Measurements from ENCODE around the gene CAPN14. TPM values are rescaled to one million over a fixed set of nuclear protein-coding genes. Genes with fewer than 3 reads are reported as not detected.
A peak's percentile ranks its signal among the peaks of the same experiment; 100 is the strongest.

Gene CAPN14, protein sequence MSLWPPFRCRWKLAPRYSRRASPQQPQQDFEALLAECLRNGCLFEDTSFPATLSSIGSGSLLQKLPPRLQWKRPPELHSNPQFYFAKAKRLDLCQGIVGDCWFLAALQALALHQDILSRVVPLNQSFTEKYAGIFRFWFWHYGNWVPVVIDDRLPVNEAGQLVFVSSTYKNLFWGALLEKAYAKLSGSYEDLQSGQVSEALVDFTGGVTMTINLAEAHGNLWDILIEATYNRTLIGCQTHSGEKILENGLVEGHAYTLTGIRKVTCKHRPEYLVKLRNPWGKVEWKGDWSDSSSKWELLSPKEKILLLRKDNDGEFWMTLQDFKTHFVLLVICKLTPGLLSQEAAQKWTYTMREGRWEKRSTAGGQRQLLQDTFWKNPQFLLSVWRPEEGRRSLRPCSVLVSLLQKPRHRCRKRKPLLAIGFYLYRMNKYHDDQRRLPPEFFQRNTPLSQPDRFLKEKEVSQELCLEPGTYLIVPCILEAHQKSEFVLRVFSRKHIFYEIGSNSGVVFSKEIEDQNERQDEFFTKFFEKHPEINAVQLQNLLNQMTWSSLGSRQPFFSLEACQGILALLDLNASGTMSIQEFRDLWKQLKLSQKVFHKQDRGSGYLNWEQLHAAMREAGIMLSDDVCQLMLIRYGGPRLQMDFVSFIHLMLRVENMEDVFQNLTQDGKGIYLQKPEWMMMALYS
- total RNA-seq (2014; rRNA removed; shearing (Covaris generic)): 0.11 and 0.17 TPM in 2 replicates

DNA sequence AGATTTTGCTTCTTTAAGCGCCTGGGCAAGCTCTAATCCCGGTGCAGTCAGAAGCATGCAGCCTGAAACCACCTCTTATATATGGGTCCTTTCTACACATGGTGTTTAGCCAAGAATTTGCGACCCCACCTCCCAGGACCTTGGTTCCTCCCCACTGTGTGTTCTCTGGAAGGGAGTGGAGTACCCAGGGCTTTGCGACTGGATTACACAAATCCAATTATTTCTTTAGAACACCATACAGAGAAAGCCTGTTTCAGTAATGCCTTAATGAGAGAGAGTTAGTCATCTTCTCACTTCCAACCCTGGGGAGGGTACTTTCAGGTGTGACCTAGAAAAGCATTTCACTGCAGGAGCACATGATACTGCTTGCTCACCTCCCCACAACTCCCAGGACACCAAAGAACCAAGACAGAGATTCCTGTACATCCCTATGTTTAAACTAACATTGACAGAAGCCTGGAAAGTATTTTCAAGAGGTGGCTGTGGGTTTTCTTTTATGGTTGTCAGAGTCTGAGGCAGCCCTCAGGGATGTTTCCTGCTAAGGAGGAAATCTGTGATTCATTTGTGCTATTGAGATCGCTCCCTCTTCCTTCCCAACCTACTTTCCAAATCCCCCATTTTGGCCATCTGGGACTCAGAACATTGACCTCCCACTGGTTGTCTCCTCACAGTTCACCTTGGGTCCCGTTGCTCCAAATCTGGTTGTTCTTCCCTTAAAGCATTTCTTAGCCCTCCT lies at the start of gene CAPN14:
CAPN14 (minus strand) TSS at position 51 of the 736 bp plus-strand sequence. CDS start 12,068 bp downstream, outside the sequence.
- H3K36me3 ChIP-seq (replicated peaks; ENCODE audit: control insufficient read depth, insufficient read depth, low read length): no peaks in the 10 kb centered on the region
- no peak for DNase-seq
- H3K4me3 ChIP-seq (ENCODE audit: insufficient read depth, low read depth, low read length): no peak within 1 kb of the TSS
- no peaks in the 10 kb centered on the region for H3K27me3 ChIP-seq (ENCODE audit: control insufficient read depth, insufficient read depth, low read length)

DNA sequence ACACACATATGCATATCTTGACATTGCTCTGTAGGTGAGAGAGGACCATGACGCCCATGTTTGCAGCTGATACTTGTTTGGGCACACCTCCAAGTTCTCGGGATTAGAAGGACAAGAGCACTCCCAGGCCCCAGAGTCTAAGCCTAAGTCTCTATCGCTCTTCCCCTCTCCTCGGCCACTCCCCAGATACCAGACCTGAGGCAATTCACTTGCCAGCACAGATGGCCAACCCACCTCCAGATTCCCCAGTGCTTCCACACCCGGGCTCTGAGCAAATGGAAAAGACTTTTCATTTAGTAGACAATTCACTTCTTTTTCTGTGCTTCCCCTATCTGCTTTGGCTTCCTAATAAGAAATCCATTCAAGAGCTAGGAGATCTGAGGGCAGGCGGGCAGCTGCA lies 49.5 kb upstream of the CAPN14 start:
- Histone ChIP-seq H3K27me3 (ENCODE audit: control insufficient read depth, insufficient read depth, low read length) (no peaks in the 10 kb centered on the region), H3K36me3 (replicated peaks; ENCODE audit: control insufficient read depth, insufficient read depth, low read length) (peaks cover 2% of the 10 kb centered on the region), H3K4me3 (ENCODE audit: insufficient read depth, low read depth, low read length) (no peak overlapping the region)
- DNase-seq: no peak

- Histone ChIP-seq H3K4me3 (ENCODE audit: insufficient read depth, low read depth, low read length) (no peak overlapping the region), H3K36me3 (replicated peaks; ENCODE audit: control insufficient read depth, insufficient read depth, low read length) (peaks cover 2% of the 10 kb centered on the region)
These were observed 47.9 kb upstream of the CAPN14 start for GRCh38 chr2:31265234-31265633.

GRCh38 chr2:31263636-31264190 lies 46.4 kb upstream of the CAPN14 start:
- no peak overlapping the region for H3K4me3 ChIP-seq (ENCODE audit: insufficient read depth, low read depth, low read length)
- DNase-seq: no peak
- no peaks in the 10 kb centered on the region for H3K27me3 ChIP-seq (ENCODE audit: control insufficient read depth, insufficient read depth, low read length)
- H3K36me3 ChIP-seq (replicated peaks; ENCODE audit: control insufficient read depth, insufficient read depth, low read length): peaks cover 2% of the 10 kb centered on the region

More at GRCh38 chr2:31265234-31265633, 47.9 kb upstream of the CAPN14 start:
- no peak for DNase-seq
- no peaks in the 10 kb centered on the region for H3K27me3 ChIP-seq (ENCODE audit: control insufficient read depth, insufficient read depth, low read length)

DNA sequence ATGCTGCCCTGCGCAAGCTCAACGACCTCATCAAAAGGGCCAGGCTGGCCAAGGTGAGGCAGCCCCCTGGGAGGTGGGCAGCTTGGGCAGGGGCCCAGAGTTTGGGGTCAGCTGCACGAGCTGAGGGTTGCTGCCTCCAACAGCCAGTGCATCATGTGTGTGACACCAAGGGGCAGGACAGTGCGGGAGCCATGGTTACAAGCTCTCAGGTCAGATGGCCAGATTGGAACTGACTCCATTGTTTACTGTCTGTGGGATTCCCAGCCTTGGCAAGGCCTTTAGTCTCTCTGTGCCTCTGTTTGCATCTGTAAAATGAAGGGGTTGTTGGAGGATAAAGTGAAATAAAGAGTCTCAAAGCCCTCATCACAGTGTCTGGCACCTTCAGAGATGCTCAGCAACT lies 43.6 kb upstream of the CAPN14 start:
- Histone ChIP-seq H3K4me3 (ENCODE audit: insufficient read depth, low read depth, low read length) (no peak overlapping the region), H3K27me3 (ENCODE audit: control insufficient read depth, insufficient read depth, low read length) (no peaks in the 10 kb centered on the region), H3K36me3 (replicated peaks; ENCODE audit: control insufficient read depth, insufficient read depth, low read length) (peaks cover 2% of the 10 kb centered on the region)
- DNase-seq: no peak

DNA sequence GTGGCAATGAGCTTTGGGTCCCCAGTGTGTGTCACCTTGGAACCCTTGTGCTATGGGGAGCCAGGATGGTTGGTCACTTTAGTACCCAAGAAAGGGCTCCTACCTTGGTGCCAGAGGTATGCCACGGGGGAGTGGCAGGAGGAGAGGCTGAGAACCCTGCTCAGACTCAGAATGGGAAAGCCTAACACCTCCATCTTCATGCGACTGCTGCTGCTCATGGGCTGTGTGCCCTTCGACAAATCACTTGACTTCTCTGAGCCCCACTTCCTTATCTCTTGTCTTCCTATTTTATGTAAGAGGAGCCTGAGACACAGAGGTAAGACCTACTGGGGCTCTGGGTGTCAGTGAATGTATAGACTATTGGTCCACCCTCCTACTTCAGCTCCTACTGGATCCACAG lies 41.8 kb upstream of the CAPN14 start:
- Histone ChIP-seq H3K27me3 (ENCODE audit: control insufficient read depth, insufficient read depth, low read length) (no peaks in the 10 kb centered on the region), H3K4me3 (ENCODE audit: insufficient read depth, low read depth, low read length) (no peak overlapping the region), H3K36me3 (replicated peaks; ENCODE audit: control insufficient read depth, insufficient read depth, low read length) (peaks cover 2% of the 10 kb centered on the region)
- DNase-seq: no peak

GRCh38 chr2:31258351-31258750 lies 41.0 kb upstream of the CAPN14 start:
- H3K4me3 ChIP-seq (ENCODE audit: insufficient read depth, low read depth, low read length): no peak overlapping the region
- peaks cover 2% of the 10 kb centered on the region for H3K36me3 ChIP-seq (replicated peaks; ENCODE audit: control insufficient read depth, insufficient read depth, low read length)
- no peaks in the 10 kb centered on the region for H3K27me3 ChIP-seq (ENCODE audit: control insufficient read depth, insufficient read depth, low read length)
- no peak for DNase-seq

DNA sequence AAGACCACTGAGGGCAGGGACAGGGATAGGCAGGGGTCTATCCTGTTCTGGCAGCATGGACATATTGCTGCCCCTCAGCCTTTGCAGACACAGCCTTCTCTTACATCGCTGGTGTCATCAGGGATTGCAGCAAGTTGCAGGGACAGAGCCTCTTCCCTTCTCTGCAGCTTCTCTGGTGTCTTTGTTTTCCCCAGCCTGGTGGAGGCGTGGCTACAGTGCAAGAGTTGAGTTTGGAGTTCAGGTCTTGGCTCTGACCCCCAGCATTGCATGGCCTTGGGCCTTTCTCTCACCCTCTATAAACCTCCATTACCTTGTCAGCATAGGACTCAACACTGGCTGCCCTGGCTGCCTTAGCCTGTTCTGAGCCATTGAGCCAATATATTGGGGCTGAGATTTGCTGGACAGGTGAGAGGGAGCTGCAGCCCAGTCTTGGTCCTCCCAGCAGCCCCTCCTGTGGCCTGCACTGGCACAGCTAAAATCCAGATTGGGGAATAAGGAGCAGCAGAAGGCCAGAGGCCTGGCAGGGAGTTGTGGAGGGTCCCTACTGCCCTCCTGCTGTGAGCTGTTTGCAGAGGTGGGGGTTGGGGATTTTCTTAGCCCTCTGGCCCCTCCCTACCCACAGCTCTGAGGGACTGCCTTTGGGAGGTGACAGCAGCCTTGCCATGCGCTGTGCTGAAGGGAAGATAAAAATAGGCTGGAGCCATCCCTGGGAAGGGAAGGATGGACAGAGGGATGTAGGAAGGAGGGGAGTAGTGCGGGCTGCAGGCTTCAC lies 39.5 kb upstream of the CAPN14 start:
- H3K27me3 ChIP-seq (ENCODE audit: control insufficient read depth, insufficient read depth, low read length): no peaks in the 10 kb centered on the region
- H3K4me3 ChIP-seq (ENCODE audit: insufficient read depth, low read depth, low read length): no peak overlapping the region
- peak; percentile 78 for DNase-seq
- no peaks in the 10 kb centered on the region; the same call in 1 of the 2 replicates for H3K36me3 ChIP-seq (replicated peaks; ENCODE audit: control insufficient read depth, insufficient read depth, low read length)

DNA sequence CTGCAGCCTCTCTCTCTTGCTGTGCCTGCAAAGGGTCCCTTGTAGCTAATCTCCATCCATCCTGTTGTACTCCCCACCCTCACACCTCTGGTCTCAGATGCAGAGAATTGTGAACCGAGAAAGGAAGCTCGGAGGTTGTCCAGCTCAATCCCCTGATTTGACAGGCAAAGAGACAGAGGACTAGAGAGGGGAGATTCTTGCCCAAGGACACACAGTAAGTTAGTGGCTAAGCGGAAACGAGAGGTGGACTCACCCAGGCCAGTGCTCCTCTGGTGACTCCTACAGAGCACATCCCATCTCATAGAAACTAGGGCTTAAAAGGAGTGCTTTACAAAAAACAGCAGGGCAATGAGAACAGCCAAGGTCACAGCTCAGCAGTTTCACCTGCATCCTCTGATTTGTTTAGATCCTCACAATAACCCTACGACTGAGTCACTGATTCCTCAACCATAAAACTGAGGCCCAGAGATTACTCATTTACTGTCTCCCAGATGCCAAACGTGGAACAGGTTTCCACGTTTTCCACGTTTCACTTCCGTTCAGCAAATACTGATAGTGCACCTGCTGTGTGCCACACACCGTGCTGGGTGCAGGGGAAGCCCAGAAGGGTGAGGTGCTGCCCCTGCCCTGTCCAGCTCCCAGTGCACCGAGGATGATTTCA lies 38.7 kb upstream of the CAPN14 start:
- Histone ChIP-seq H3K36me3 (replicated peaks; ENCODE audit: control insufficient read depth, insufficient read depth, low read length) (no peaks in the 10 kb centered on the region), H3K27me3 (ENCODE audit: control insufficient read depth, insufficient read depth, low read length) (no peaks in the 10 kb centered on the region), H3K4me3 (ENCODE audit: insufficient read depth, low read depth, low read length) (no peak overlapping the region)
- DNase-seq: no peak

DNA sequence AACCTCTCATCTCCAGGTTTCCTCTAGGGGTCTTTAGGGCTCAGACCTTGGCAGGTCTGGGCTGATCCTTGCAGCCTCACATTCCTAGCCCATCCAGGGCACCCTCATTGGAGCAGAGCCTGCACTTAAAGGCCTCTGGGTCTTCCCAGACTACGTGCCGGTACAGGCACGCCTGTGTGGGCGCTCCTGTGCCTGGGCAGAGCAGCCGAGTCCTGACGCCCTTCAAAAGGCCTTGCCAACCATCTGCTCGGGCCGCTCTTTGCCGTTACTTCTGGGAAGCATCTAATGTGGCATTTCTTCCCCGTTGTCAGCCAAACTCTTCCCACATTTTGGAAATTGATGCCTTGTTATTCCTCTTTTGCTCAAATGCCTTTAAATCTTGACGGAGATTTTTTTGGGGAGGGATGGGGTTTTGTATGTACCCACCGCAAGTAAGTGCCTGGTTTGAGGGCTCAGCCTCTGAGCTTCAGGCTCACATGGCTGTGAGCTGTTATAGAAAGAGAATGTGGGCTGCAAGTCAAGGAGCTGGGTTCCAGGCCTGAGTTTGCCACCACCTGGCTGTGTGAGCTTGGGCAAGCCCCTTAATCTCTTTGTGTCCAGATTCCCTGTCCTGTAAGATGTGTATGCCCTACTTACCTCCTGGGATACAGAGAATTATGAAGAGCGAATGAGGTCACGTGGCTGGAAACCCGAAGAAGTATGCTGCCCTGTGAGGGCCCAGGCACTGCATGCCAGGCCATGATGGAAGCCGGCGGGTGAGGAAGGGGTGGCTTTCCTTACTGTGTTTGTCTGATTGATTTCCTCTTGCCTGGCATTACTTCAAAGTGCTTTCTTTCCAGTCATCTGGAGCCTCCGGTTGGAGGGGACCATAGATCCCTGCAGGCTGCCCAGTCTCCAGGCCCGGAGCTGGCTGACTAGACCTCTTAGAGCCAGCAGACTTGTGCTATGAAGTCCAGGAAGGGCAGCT lies 37.2 kb upstream of the CAPN14 start:
- 0 out of 2 replicates have a peak, but pooled peaks cover 1% of the 10 kb centered on the region for H3K36me3 ChIP-seq (replicated peaks; ENCODE audit: control insufficient read depth, insufficient read depth, low read length)
- no peak overlapping the region for H3K4me3 ChIP-seq (ENCODE audit: insufficient read depth, low read depth, low read length)
- no peak for DNase-seq
- H3K27me3 ChIP-seq (ENCODE audit: control insufficient read depth, insufficient read depth, low read length): no peaks in the 10 kb centered on the region

DNA sequence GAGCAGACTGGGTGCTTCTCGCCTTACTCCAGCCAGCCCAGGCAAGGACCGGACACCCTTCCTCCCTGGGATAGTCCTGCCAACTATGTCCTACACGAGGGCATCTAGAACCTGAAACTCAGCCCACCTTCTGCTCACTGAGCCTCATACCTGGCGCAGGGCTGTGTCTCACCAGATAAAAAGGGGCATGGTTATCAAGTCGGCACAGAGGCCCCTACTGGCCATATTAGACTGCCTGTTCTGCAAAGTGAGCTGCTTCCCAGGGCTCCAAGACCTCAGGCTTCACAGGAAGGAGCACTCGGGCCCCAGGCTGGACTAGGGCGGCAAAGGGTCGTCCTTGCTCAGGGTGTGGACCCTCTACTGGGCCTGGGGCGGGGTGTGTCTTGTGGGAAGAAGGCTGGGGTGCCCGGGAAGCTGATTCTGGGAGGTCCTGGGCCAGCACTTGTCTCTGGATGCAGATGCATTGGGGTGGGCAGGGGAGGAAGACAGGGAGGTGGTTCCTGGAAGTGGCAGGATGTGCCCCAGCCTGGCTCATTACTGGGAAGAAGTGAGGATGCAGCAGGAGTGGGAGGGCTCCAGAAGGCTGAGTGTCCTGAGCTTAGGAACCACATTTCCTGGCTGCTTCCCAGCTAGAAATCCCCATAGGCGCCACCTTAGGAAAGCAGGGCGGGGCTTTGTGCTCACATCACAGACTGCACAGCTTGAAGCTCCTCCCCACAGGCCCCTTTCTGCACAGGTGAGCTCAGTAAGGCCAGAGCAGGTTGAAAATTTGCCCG lies 36.2 kb upstream of the CAPN14 start:
- peak; percentile 56 for DNase-seq
- Histone ChIP-seq H3K4me3 (ENCODE audit: insufficient read depth, low read depth, low read length) (no peak overlapping the region), H3K36me3 (replicated peaks; ENCODE audit: control insufficient read depth, insufficient read depth, low read length) (peaks cover 1% of the 10 kb centered on the region; the same call in 1 of the 2 replicates), H3K27me3 (ENCODE audit: control insufficient read depth, insufficient read depth, low read length) (no peaks in the 10 kb centered on the region)

GRCh38 chr2:31251851-31252250 lies 34.5 kb upstream of the CAPN14 start:
- no peak overlapping the region for H3K4me3 ChIP-seq (ENCODE audit: insufficient read depth, low read depth, low read length)
- H3K36me3 ChIP-seq (replicated peaks; ENCODE audit: control insufficient read depth, insufficient read depth, low read length): peaks cover 3% of the 10 kb centered on the region

More at GRCh38 chr2:31251851-31252250, 34.5 kb upstream of the CAPN14 start:
- DNase-seq: no peak
- H3K27me3 ChIP-seq (ENCODE audit: control insufficient read depth, insufficient read depth, low read length): no peaks in the 10 kb centered on the region

All from H7 (cell line).